H4 (cell line): ENCODE results near the gene OAF. TPM values are rescaled to one million over a fixed set of nuclear protein-coding genes. Genes with fewer than 3 reads are reported as not detected.
A peak's percentile ranks its signal among the peaks of the same experiment; 100 is the strongest.

ENCODE experiments used
- DNase-seq: peaks from one replicate; pipeline ENCODE4 v3.0.0-alpha.2; 2015; ENCODE audit warnings: low spot score
- total RNA-seq: library from RNA; depleted of rRNA; stranded (reverse); fragments of >200 nt; shearing (Covaris generic); gene quantifications from 2 replicates; pipeline ENCODE4 v1.2.3, GENCODE V29; 2014

OAF gene
- total RNA-seq, 1 experiment from 2014 or later, result 33.5 TPM

GRCh38 chr11:120183701-120184141, 27.1 kb upstream of the OAF start:
- no peak for DNase-seq

- DNase-seq, result no peak
Measured at GRCh38 chr11:120184371-120184945, 26.4 kb upstream of the OAF start.

GRCh38 chr11:120184946-120185705, 25.7 kb upstream of the OAF start:
- no peak for DNase-seq

- DNase-seq, result no peak
Measured at GRCh38 chr11:120185706-120186455, 25.0 kb upstream of the OAF start.

- DNase-seq, result no peak
Measured at GRCh38 chr11:120186456-120186773, 24.4 kb upstream of the OAF start.

- no peak for DNase-seq
Measured at GRCh38 chr11:120186774-120187591, 23.8 kb upstream of the OAF start.

GRCh38 chr11:120188371-120188770, 22.5 kb upstream of the OAF start:
- DNase-seq, result no peak

GRCh38 chr11:120188811-120189455, 21.9 kb upstream of the OAF start:
- DNase-seq, result no peak

- DNase-seq, result no peak
Measured at GRCh38 chr11:120191058-120191457, 19.8 kb upstream of the OAF start.

- no peak for DNase-seq
Measured at GRCh38 chr11:120192831-120193625, 17.8 kb upstream of the OAF start.

- DNase-seq, result no peak
Measured at GRCh38 chr11:120194166-120194565, 16.7 kb upstream of the OAF start.

GRCh38 chr11:120195601-120196320, 15.1 kb upstream of the OAF start:
- no peak for DNase-seq

GRCh38 chr11:120196826-120197225, 14.0 kb upstream of the OAF start:
- DNase-seq, result no peak

- peak; percentile 51 for DNase-seq
Measured at GRCh38 chr11:120197251-120197891, 13.5 kb upstream of the OAF start.

- DNase-seq, result no peak
Measured at GRCh38 chr11:120197977-120198376, 12.9 kb upstream of the OAF start.

- DNase-seq, result no peak
Measured at GRCh38 chr11:120198403-120198786, 12.4 kb upstream of the OAF start.

- DNase-seq, result no peak
Measured at GRCh38 chr11:120198787-120199469, 11.9 kb upstream of the OAF start.

- no peak for DNase-seq
Measured at GRCh38 chr11:120199613-120200012, 11.2 kb upstream of the OAF start.

GRCh38 chr11:120200677-120201076, 10.2 kb upstream of the OAF start:
- no peak for DNase-seq
